ENCODE data around the gene CCDC50.

- TF ChIP-seq, protein P1, sequence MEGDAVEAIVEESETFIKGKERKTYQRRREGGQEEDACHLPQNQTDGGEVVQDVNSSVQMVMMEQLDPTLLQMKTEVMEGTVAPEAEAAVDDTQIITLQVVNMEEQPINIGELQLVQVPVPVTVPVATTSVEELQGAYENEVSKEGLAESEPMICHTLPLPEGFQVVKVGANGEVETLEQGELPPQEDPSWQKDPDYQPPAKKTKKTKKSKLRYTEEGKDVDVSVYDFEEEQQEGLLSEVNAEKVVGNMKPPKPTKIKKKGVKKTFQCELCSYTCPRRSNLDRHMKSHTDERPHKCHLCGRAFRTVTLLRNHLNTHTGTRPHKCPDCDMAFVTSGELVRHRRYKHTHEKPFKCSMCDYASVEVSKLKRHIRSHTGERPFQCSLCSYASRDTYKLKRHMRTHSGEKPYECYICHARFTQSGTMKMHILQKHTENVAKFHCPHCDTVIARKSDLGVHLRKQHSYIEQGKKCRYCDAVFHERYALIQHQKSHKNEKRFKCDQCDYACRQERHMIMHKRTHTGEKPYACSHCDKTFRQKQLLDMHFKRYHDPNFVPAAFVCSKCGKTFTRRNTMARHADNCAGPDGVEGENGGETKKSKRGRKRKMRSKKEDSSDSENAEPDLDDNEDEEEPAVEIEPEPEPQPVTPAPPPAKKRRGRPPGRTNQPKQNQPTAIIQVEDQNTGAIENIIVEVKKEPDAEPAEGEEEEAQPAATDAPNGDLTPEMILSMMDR (conservative IDR thresholded peaks at IDR 0.05; ENCODE audit: low read depth, low read length): no peak
- no peak for TF ChIP-seq EZH2 (IDR thresholded peaks at IDR 0.05; ENCODE audit: borderline replicate concordance, low read depth, low read length, poor library complexity, severe bottlenecking)
Observed at GRCh38 chr3:191340351-191340750, 11.2 kb downstream of the CCDC50 start.
